ENCODE data around the gene AJAP1.

The AJAP1 gene

GRCh38 chr1:4699376-4700301, 45.2 kb downstream of the AJAP1 start:
- no peak for DNase-seq (ENCODE audit: low read depth in 2 of 2)

GRCh38 chr1:4700801-4701200, 46.4 kb downstream of the AJAP1 start:
- no peak for DNase-seq (ENCODE audit: low read depth in 2 of 2)

DNA sequence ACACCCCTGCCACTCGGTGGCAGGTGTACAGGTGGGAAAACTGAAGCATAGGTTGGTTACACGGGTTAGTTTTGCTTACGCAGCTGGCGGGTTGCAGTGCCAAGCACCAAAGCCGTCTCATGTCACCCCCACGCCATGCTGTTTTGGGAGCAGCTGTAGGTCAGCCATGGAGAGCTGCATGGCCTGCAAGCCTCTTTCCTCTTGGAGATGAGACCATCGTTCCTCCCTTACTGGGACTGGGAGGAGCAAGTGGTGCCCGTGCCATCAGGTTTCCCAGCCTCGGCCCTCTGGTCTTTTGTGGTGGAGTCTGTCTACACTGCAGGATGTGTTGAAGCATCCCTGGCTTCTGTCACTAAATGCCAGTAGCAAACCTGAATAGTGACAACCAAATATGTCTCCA, 46.9 kb downstream of the AJAP1 start:
- DNase-seq (ENCODE audit: low read depth in 2 of 2): no peak

GRCh38 chr1:4702464-4702863, 48.1 kb downstream of the AJAP1 start:
- DNase-seq (ENCODE audit: low read depth in 2 of 2): no peak

DNA sequence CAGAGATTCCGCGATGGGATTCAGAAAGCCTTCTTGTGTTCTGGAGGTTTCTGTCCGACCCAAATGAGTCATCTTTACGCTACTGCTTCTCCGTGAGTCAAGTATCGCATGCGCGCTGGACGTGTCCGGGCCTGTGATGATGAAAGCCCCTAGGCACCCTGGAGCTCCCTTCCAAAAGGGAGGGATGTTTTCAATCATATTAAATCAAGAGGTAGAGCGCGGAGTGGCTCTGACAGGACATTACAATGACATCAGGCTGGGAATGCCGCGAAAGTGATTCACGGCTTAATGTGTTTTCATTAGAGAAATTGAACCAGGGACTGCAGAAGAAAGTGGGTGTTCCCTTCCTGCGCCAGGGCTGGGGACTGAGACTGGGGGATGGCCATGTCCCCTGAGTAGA, 48.5 kb downstream of the AJAP1 start:
- no peak for DNase-seq (ENCODE audit: low read depth in 2 of 2)

GRCh38 chr1:4703646-4704045, 49.2 kb downstream of the AJAP1 start:
- DNase-seq (ENCODE audit: low read depth in 2 of 2): no peak

DNA sequence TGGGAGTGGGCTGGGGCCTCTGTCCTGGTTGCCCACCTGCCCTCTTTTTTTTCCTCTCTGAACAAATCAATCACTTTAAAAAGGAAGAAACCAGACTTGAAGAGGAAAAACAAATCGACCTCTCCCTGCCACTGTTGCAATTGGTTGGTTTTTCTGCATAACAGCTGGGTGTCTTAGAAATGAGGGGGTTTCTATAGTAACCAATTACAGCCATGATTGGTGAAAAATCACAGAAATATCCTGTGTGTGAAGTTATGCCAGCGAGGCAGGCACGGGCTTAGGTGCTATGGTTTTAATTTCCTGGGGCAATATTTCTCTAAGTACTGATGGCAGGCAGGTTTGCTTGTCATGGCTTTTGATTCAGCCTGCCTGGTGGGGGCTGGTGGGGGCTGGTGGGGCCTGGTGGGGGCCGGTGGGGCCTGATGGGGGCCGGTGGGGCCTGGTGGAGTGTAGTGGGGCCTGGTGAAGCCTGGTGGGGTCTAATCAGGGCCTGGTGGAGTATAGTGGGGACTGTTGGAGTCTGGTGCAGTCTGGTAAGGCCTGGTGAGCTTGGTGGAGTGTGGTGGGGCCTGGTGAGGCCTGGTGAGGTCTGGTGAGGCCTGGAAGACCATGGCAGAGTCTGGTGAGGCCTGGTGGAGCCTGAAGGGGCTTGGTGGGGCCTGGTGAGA, 54.6 kb downstream of the AJAP1 start:
- no peak for DNase-seq (ENCODE audit: low read depth in 2 of 2)

DNA sequence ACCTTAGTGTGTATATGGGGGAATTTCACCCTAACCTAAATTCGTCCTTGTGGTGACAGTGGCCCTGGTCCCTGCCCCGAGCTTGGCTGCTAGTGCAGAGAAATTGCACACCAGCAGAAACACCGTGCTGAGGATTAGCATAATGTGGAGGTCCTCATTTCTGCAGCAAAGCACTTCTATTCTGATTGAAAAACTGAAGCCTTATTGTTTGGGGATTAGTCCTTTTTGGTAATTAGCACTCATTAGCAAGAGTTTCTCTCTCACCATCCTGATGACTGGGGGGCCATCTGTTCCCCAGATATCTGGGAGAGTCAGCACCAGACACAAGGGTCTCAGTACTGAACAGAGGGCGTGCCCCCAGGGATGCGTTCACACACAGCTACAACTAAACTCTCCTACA, 55.2 kb downstream of the AJAP1 start:
- no peak for DNase-seq (ENCODE audit: low read depth in 2 of 2)

- no peak for DNase-seq (ENCODE audit: low read depth in 2 of 2)
These were observed 56.4 kb downstream of the AJAP1 start for GRCh38 chr1:4710592-4711415.

DNA sequence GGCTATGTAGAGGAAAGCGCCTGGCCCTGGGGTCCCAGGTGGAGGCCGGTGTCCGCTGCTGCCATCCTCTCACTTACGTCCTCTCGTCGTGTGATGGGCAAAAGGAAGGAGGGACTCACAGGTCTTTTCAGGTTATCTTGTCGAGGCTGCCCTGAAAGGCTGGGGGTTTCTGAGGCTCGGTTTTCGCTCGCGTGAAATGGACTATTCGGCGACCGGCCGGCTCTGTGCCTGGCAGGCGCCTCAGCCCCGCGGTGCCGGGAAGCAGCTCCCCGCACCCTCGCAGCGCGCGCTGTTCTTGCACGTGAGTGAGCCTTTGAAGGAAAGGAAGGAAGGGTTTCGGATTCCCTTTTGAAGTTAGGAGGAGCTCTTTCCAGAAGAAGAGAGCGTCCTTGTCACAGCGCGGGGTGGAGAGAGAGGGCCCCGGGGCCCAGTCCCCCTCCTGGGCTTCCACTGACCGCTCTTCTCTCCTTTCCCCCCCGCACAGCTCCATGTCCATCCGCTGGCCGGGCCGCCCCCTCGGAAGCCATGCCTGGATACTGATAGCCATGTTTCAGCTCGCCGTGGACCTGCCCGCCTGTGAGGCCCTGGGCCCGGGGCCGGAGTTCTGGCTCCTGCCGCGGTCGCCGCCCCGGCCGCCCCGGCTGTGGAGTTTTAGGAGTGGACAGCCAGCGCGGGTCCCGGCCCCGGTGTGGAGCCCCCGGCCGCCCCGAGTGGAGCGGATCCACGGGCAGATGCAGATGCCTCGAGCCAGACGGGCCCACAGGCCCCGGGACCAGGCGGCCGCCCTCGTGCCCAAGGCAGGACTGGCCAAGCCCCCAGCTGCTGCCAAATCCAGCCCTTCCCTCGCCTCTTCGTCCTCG, 57.2 kb downstream of the AJAP1 start:
- no peak for DNase-seq (ENCODE audit: low read depth in 2 of 2)

DNA sequence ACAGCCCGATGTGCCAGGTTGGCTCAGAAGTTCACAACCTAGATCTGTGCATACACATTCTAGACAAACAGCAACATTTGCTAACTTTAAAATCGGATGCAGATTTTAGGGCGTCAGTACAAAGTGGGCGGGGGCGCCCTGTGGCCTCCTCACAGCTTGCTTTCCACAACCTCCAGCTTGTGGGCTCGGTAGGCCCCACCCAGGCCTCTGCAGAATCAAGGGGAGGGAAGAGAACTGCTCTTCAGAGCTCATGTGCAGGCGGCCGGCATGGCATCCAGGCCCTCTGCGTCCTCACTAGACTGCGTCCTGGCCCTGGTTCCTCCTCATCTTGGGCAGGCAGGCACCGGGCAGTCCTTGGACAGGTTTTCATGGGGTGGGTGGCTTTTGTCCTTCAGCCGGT, 59.3 kb downstream of the AJAP1 start:
- no peak for DNase-seq (ENCODE audit: low read depth in 2 of 2)

DNA sequence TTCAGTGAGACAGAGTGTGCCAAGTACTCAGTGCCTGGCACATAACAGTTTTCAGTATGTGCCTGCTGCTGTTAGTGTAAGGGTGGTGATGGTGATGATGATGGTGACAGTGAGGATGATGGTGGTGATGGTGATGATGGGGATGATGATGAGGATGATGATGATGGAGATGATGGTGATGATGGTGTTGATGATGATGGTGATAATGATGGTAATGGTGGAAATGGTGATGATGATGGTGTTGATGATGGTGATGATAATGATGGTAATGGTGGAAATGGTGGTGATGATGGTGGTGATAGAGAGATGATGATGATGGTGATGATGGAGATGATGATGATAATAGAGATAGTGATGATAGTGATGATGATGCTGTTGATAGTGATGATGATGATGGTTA, 62.0 kb downstream of the AJAP1 start:
- DNase-seq (ENCODE audit: low read depth in 2 of 2): no peak

DNA sequence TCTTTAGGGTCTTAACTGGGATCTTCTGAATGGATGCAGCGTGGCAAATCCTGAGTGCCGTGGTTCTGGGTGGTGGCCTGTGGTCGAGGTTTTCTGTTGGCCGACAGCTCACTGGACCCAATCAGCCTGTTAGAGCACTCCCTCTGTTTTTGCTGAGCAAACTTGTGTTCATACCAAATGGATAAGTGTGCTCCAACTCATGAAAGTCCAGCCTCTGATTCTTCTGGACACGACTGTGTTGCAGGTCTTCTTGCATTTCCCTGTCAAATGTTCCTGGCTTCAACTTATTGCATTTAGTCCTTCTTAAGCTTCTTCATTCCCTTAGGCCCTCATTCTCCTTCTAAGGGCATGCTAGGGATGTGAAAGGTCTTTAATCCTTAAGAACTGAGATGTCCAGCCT, 63.7 kb downstream of the AJAP1 start:
- no peak for DNase-seq (ENCODE audit: low read depth in 2 of 2)

DNA sequence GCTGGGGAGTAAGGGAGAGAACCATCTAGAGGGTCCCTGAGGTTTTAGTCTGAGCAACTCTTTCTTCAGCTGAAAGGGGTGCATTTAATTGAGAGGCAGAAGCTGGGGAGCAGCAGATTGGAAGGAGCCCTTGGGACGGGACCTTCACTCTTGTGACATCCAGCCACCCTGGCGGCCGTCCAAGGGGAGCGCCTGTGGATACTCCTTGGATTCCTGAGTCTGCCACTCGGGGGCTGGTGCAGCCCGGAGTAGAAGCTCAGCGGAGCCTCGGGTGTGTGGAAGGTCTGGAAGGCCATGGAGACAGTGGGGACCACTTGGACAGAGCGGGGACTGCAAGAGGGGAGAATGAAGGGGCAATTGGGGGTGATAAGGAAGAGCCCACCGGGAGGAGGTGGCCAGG, 68.7 kb downstream of the AJAP1 start:
- no peak for DNase-seq (ENCODE audit: low read depth in 2 of 2)

DNA sequence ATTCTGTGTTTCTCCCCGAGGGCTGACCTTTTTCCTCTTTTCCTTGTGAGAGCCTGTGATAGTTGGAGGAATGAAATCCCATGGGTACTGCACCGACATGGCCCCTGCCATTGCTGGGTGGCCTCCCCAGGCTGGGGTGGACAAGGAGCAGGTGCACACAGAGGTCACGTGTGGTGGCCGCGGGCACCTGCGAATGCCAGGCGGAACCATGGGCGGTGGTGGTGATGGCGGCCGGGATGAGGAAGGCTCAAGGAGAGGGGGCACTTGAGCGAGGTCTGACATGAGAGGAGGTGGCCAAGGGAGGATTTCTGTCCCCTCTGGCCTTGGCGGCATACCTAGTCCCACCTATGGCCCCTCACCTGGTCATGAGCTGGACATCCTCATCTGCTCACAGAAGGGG, 69.6 kb downstream of the AJAP1 start:
- no peak for DNase-seq (ENCODE audit: low read depth in 2 of 2)

DNA sequence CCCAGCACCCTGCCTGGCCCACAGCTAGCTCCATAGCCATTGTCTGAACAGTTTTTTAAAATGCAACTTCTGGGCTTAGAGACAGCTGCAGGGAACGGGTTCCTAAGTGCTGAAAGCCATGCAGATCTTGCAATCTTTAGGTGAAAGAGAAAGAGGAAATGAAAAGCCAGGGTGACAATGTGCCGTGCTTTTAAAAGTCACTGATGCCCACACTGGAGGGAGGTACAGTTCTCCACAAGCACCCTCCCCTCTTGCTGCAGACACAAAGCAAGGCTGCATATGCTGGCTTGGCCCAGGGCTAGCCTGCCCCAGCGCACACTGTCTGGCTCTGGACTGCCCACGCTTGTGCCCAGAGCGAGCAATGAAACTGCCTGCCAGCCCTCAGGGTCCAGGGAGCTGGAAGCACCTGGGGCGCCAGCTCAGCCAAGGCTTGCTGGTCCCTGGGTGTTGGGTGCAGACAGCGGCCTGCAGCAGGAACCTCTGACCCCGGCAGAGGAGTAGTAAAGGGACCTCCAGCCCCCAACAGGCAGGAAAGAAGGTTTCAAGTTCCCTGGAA, 70.4 kb downstream of the AJAP1 start:
- DNase-seq (ENCODE audit: low read depth in 2 of 2): no peak

GRCh38 chr1:4725416-4725815, 71.0 kb downstream of the AJAP1 start:
- DNase-seq (ENCODE audit: low read depth in 2 of 2): no peak

DNA sequence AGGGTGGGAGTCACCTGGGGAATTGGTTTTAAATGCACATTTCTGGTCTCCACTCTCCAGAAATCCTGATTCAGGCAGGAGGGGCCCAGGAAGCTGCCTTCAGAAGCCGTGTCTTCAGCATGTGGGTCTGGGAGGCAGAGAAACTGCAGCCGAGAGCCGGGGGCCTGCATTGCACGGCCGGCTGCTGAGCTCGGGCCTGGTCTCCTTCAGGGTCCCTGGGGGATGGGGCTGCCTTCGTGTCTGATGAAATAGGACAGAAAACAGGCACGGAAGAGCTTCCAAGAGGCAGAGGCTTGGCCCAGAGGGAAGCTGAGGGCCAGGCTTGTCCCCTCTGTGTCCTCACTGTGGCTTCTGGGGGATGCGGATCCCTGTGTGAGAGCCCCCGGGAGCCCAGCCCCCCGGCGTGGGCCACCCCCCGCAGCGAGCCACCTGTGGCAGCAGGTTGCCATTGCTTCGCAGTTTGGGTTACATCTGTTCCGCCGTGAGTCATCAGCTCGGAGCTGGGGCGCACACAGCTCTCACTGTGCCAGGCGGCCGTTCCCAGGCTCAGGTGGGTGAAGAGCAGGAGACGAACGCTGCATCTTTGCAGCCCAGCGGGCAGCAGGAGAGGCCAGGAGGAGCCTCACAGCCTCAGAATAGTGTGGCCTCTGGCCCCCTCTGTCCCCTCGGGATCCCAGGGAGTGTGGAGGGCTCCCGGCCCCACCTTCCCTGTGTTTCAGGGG, 72.4 kb downstream of the AJAP1 start:
- no peak for DNase-seq (ENCODE audit: low read depth in 2 of 2)

DNA sequence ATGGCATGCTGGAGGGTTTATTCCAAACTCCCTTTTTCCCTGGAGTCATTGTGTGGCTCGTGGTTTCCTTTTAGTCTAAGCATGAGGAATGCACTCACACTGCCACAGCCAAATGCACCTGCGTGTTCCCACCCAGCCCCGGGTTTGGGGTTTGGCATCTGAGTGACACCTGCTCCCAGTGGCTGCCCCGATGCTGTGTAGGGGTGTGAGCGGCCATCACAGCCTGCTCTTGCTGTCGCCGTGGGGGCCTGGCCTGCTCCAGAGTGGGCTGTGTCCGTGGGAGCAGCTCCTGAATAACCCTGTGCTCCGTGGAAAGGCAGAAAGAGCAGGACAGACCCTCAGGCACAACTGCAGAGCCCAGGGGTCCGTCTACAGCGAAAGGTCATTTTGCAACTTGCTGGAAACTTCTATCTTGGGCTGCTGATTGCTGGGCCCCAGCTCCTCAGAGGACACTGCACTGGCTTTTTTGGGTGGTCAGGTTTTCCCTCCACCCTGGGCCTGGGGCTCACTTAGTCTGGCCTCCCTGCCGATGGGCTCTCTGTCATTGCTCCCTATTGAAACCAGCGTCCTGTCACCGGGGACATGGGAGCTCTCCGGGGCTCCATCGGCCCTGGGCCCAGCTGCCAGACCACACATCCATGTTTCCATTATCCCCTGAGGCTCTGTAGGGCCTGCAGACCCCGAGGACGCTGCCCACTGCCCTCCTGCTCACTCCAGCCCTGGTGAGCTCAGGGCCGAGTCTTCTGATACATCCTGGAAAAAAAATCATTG, 74.1 kb downstream of the AJAP1 start:
- no peak for DNase-seq (ENCODE audit: low read depth in 2 of 2)

GRCh38 chr1:4729090-4729471, 74.7 kb downstream of the AJAP1 start:
- no peak for DNase-seq (ENCODE audit: low read depth in 2 of 2)

Measured in stimulated activated CD8-positive, alpha-beta memory T cell treated with anti-CD3 and anti-CD28 coated beads, Interleukin-2, amount 100 ng/mL, for 48 hours (primary cell).